HepG2 (cell line): Measurements from ENCODE around the gene KCNAB2. TPM values are rescaled to one million over a fixed set of nuclear protein-coding genes. Genes with fewer than 3 reads are reported as not detected.
A peak's percentile ranks its signal among the peaks of the same experiment; 100 is the strongest.

Source experiments
- ASH2L ChIP-seq: fragments of 300-600, 200-600 bp; sonication (generic); IDR thresholded peaks from 2 replicates; pipeline ENCODE4 v1.7.0; 2017; ENCODE audit warnings: low read depth, mild to moderate bottlenecking, moderate library complexity, mixed read lengths, low read length; ENCODE audit not compliant: insufficient read length
- ATF4 ChIP-seq, 2 experiments: fragments of 450-650 bp in 1 of 2; sonication (generic) in 1 of 2; formaldehyde crosslinking; IDR thresholded peaks; 2 replicates each; pipeline versions ENCODE4 v1.5.0 to v1.8.0; 2020 to 2022; ENCODE audit warnings: mild to moderate bottlenecking in 1 of 2, missing genetic modification reagents in 1 of 2
- BCL6 ChIP-seq: IDR thresholded peaks from 2 replicates; pipeline ENCODE4 v1.6.1; 2016; ENCODE audit warnings: missing genetic modification reagents, missing compliant biosample characterization
- ELF1 ChIP-seq: sonication (generic); formaldehyde crosslinking; IDR thresholded peaks from 2 replicates; pipeline ENCODE4 v1.4.0; 2020; ENCODE audit warnings: missing genetic modification reagents
- FLYWCH1 ChIP-seq: sonication (generic); formaldehyde crosslinking; IDR thresholded peaks from 2 replicates; pipeline ENCODE4 v1.8.1; 2023; ENCODE audit warnings: mild to moderate bottlenecking, missing genetic modification reagents
- GZF1 ChIP-seq: sonication (generic); formaldehyde crosslinking; IDR thresholded peaks from 2 replicates; pipeline ENCODE4 v1.5.1; 2020; ENCODE audit warnings: mild to moderate bottlenecking, missing genetic modification reagents
- HOXA3 ChIP-seq: sonication (generic); formaldehyde crosslinking; IDR thresholded peaks from 2 replicates; pipeline ENCODE4 v1.5.0; 2020; ENCODE audit warnings: missing genetic modification reagents
- JUND ChIP-seq: sonication (generic); formaldehyde crosslinking; IDR thresholded peaks from 2 replicates; pipeline ENCODE4 v1.8.0; 2022; ENCODE audit warnings: mild to moderate bottlenecking, missing genetic modification reagents
- SCMH1 ChIP-seq: sonication (generic); formaldehyde crosslinking; IDR thresholded peaks from 2 replicates; pipeline ENCODE4 v1.9.0; 2021; ENCODE audit warnings: missing genetic modification reagents, mild to moderate bottlenecking, borderline replicate concordance
- SMARCE1 ChIP-seq: fragments of 450-650 bp; IDR thresholded peaks from 2 replicates; pipeline ENCODE4 v1.6.1; 2017; ENCODE audit warnings: borderline replicate concordance
- ZBTB10 ChIP-seq: sonication (generic); formaldehyde crosslinking; IDR thresholded peaks from 2 replicates; pipeline ENCODE4 v1.4.0; 2020; ENCODE audit warnings: missing genetic modification reagents, borderline replicate concordance
- ZFYVE20 ChIP-seq: sonication (generic); formaldehyde crosslinking; IDR thresholded peaks from 2 replicates; pipeline ENCODE4 v1.8.0; 2023; ENCODE audit warnings: low read depth, mild to moderate bottlenecking, moderate library complexity, missing genetic modification reagents, borderline replicate concordance
- ZNF260 ChIP-seq: sonication (generic); formaldehyde crosslinking; IDR thresholded peaks from 2 replicates; pipeline ENCODE4 v1.4.0; 2020; ENCODE audit warnings: missing genetic modification reagents, low read depth, mild to moderate bottlenecking, borderline replicate concordance
- ZNF562 ChIP-seq: sonication (generic); formaldehyde crosslinking; IDR thresholded peaks from 2 replicates; pipeline ENCODE4 v1.8.0; 2022; ENCODE audit warnings: missing genetic modification reagents, borderline replicate concordance
- ZNF570 ChIP-seq: sonication (generic); formaldehyde crosslinking; IDR thresholded peaks from 2 replicates; pipeline ENCODE4 v1.4.0; 2020; ENCODE audit warnings: mild to moderate bottlenecking, missing genetic modification reagents, borderline replicate concordance
- ZNF687 ChIP-seq: sonication (generic); formaldehyde crosslinking; IDR thresholded peaks from 2 replicates; pipeline ENCODE4 v1.5.1; 2020; ENCODE audit warnings: mild to moderate bottlenecking, missing genetic modification reagents, moderate library complexity
- polyA plus RNA-seq, 8 experiments: library from polyadenylated mRNA; depleted of rRNA in 3 of 8; stranded (reverse) in 7 of 8; unstranded in 1 of 8; fragments of >200 nt; fragmentation: Illumina TruSeq in 4 of 8; extraction: Trizol in 4 of 8; gene quantifications; 2 replicates each; pipeline versions ENCODE4 v1.2.1 to v1.2.3, GENCODE V29; 2011 to 2016; ENCODE audit warnings: low read depth in 4 of 8, missing spikeins in 1 of 8, mixed read lengths in 1 of 8; ENCODE audit not compliant: insufficient read depth in 1 of 8
- total RNA-seq, 5 experiments: library from RNA; depleted of rRNA; stranded (reverse); fragments of >200 nt; fragmentation: Illumina TruSeq; extraction: Trizol; gene quantifications; 2 replicates each; pipeline ENCODE4 v1.2.3, GENCODE V29; 2016; ENCODE audit warnings: low read depth in 1 of 5
- TF ChIP-seq, protein P1 (sequence below): sonication (generic); formaldehyde crosslinking; IDR thresholded peaks from 2 replicates; pipeline ENCODE4 v1.8.0; 2022; ENCODE audit warnings: mild to moderate bottlenecking, missing genetic modification reagents, borderline replicate concordance

Gene KCNAB2
- total and polyA plus RNA-seq, 2 of the 13 experiments (the other 11 are each of a cell fraction or from before 2014, with no cell fraction given): 6.2 to 8.8 TPM

- TF ChIP-seq ZNF687 (CRISPR knock-in tag) (peak; percentile 98), ELF1 (peak; percentile 63), HOXA3 (CRISPR knock-in tag) (peak; percentile 78), ASH2L (no peak), ZNF570 (no peak), SCMH1 (CRISPR knock-in tag) (no peak), GZF1 (CRISPR knock-in tag) (peak; percentile 62; the same call in 1 of the 2 replicates), ZFYVE20 (CRISPR knock-in tag) (no peak), BCL6 (CRISPR knock-in tag) (0 out of 2 replicates have a peak, but pooled peaks have one; percentile 32), JUND (no peak), ATF4 (CRISPR knock-in tag; IDR thresholded peaks at IDR 0.05) (peak in 1 of 2 experiments; percentile 12; a peak in 1 of 4 replicates), ZNF562 (CRISPR knock-in tag) (no peak), ZBTB10 (0 out of 2 replicates have a peak, but pooled peaks have one; percentile 73), SMARCE1 (no peak), FLYWCH1 (no peak), ZNF260 (no peak)
- TF ChIP-seq, protein P1, sequence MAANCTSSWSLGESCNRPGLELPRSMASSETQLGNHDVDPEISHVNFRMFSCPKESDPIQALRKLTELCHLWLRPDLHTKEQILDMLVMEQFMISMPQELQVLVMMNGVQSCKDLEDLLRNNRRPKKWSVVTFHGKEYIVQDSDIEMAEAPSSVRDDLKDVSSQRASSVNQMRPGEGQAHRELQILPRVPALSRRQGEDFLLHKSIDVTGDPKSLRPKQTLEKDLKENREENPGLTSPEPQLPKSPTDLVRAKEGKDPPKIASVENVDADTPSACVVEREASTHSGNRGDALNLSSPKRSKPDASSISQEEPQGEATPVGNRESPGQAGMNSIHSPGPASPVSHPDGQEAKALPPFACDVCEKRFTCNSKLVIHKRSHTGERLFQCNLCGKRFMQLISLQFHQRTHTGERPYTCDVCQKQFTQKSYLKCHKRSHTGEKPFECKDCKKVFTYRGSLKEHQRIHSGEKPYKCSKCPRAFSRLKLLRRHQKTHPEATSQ (CRISPR knock-in tag): peak; percentile 59; the same call in 1 of the 2 replicates
Measured at GRCh38 chr1:6026095-6026809, 19.4 kb upstream of the KCNAB2 start (continued).
